OCI-LY7 (cell line): ENCODE data around the gene ZFP36L2. TPM values are rescaled to one million over a fixed set of nuclear protein-coding genes. Genes with fewer than 3 reads are reported as not detected.

ENCODE experiments used
- BruUV-seq: library from RNA; stranded (reverse); fragments of 400-500 nt; replicated peaks from 2 replicates; lab custom pipeline; 2021; lab: Mats Ljungman, UMichigan
- CTCF ChIA-PET: fragments of 300-600 bp; sonication (Branson Sonifier 250); formaldehyde crosslinking; loops from one replicate; lab custom pipeline; 2022; ENCODE audit warnings: antibody characterized with exemption; ENCODE audit not compliant: unreplicated experiment; lab: Charles Lee
- POLR2A ChIA-PET: fragments of 300-600 bp; sonication (Branson Sonifier 250); formaldehyde crosslinking; loops from one replicate; lab custom pipeline; 2022; ENCODE audit warnings: antibody characterized with exemption; lab: Charles Lee
- DNase-seq: peaks from one replicate; pipeline ENCODE4 v3.0.0-alpha.2; 2015; ENCODE audit warnings: low spot score
- H2AFZ ChIP-seq: fragments of 200-600 bp; sonication (generic), shearing (Covaris generic); 2 replicates; pipeline ENCODE4 v1.6.1; 2014; ENCODE audit warnings: mild to moderate bottlenecking, antibody characterized with exemption, low read length, moderate library complexity
- H3K27ac ChIP-seq: fragments of 200-600 bp; sonication (generic); 2 replicates; pipeline ENCODE4 v1.5.1; 2014; ENCODE audit warnings: mixed run types, low read depth, mild to moderate bottlenecking, moderate library complexity, low read length, inconsistent platforms; ENCODE audit not compliant: poor library complexity, severe bottlenecking
- H3K36me3 ChIP-seq: fragments of 200-600 bp; sonication (generic); 2 replicates; pipeline ENCODE4 v1.6.1; 2014; ENCODE audit warnings: mild to moderate bottlenecking, antibody characterized with exemption, low read length, moderate library complexity, mixed read lengths; ENCODE audit not compliant: insufficient read depth
- H3K4me1 ChIP-seq: fragments of 200-600 bp; sonication (generic); 2 replicates; pipeline ENCODE4 v1.5.1; 2014; ENCODE audit warnings: mild to moderate bottlenecking, low read length; ENCODE audit not compliant: insufficient read depth, poor library complexity, severe bottlenecking
- H3K4me2 ChIP-seq: fragments of 200-600 bp; sonication (generic); 2 replicates; pipeline ENCODE4 v1.6.1; 2014; ENCODE audit warnings: mild to moderate bottlenecking, low read length
- H3K4me3 ChIP-seq: fragments of 200-600 bp; sonication (generic); 2 replicates; pipeline ENCODE4 v1.5.1; 2014; ENCODE audit warnings: mild to moderate bottlenecking, low read depth, low read length; ENCODE audit not compliant: poor library complexity, severe bottlenecking
- H3K79me2 ChIP-seq: fragments of 200-600 bp; sonication (generic); 2 replicates; pipeline ENCODE4 v1.6.1; 2016; ENCODE audit warnings: low read depth, mild to moderate bottlenecking, low read length, moderate library complexity, mixed read lengths; ENCODE audit not compliant: insufficient read depth
- H3K9me2 ChIP-seq: fragments of 200-600 bp; sonication (generic); 2 replicates; pipeline ENCODE4 v1.6.1; 2016; ENCODE audit warnings: mild to moderate bottlenecking, low read length, mixed read lengths; ENCODE audit not compliant: insufficient read depth
- H3K9me3 ChIP-seq: fragments of 200-600 bp; sonication (generic); 2 replicates; pipeline ENCODE4 v1.6.1; 2014; ENCODE audit warnings: mild to moderate bottlenecking, mixed run types, low read length, mixed read lengths
- H4K20me1 ChIP-seq: fragments of 200-600 bp; sonication (generic); 2 replicates; pipeline ENCODE4 v1.6.1; 2014; ENCODE audit warnings: mild to moderate bottlenecking, antibody characterized with exemption, low read length, moderate library complexity, mixed read lengths; ENCODE audit not compliant: insufficient read depth
- CTCF ChIP-seq: fragments of 200-600 bp; sonication (generic); conservative IDR thresholded peaks from 2 replicates; pipeline ENCODE4 v1.5.1; 2014; ENCODE audit warnings: mild to moderate bottlenecking, antibody characterized with exemption, low read length, moderate library complexity, mixed read lengths
- EZH2phosphoT487 ChIP-seq: fragments of 200-600 bp; sonication (generic); IDR thresholded peaks from 2 replicates; pipeline ENCODE4 v1.6.1; 2018; ENCODE audit warnings: low read depth, borderline replicate concordance, mild to moderate bottlenecking, mixed run types, antibody characterized with exemption, low read length, moderate library complexity, mixed read lengths
- intact Hi-C: fragments of 100-400 bp; cut with micrococcal nuclease; formaldehyde crosslinking; loops from one replicate; pipeline ENCODE4 v1.10.0; 2022; ENCODE audit not compliant: unreplicated experiment
- total RNA-seq, 2 experiments: library from RNA; depleted of rRNA in 1 of 2; stranded (reverse); fragments of >200 nt in 1 of 2; shearing (Covaris generic) in 1 of 2; gene quantifications; 2 replicates each; pipeline ENCODE4 v1.2.3, GENCODE V29; 2014 to 2022

The ZFP36L2 gene
- total RNA-seq, 2 experiments from 2014 or later, result 6.8 to 37.2 TPM

- H3K9me3 ChIP-seq, result no peaks in the 10 kb centered on the region
- H3K27ac ChIP-seq, result peak overlapping the region; percentile 84
- TF ChIP-seq EZH2phosphoT487, result no peak
- TF ChIP-seq CTCF, result no peak
- peaks cover 4% of the 10 kb centered on the region; the same call in 1 of the 2 replicates for H4K20me1 ChIP-seq
- H3K79me2 ChIP-seq, result peaks cover 28% of the 10 kb centered on the region
- H3K4me2 ChIP-seq, result peak overlapping the region; percentile 81
- H3K4me1 ChIP-seq, result peaks cover 66% of the 10 kb centered on the region
- intact Hi-C loops, result loop anchor here (2.0 to 5.0 kb wide), 2 partner anchors 254 to 401 kb away; no protein-coding TSS in a partner anchor
- ChIA-PET CTCF (interaction anchor here (1.1 to 5.5 kb wide), 8 partner anchors 10 to 293 kb away, joined by 3 to 30 read pairs (median 6); no protein-coding TSS in a partner anchor), POLR2A (interaction anchor here (0.5 to 3.6 kb wide), 10 partner anchors 8 to 300 kb away, joined by 3 to 50 read pairs (median 5); no protein-coding TSS in a partner anchor)
- peak overlapping the region; percentile 89 for H3K4me3 ChIP-seq
- peaks cover 28% of the 10 kb centered on the region for H3K36me3 ChIP-seq
- BruUV-seq, result TSS peak; percentile 43
- no peak overlapping the region for H2AFZ ChIP-seq
- no peaks in the 10 kb centered on the region for H3K9me2 ChIP-seq
- DNase-seq, result peak; percentile 33
Measured at GRCh38 chr2:43228321-43228751, 1.9 kb upstream of the ZFP36L2 start.

- no peaks in the 10 kb centered on the region for H3K9me3 ChIP-seq
- peaks cover 66% of the 10 kb centered on the region for H3K4me1 ChIP-seq
- peak overlapping the region; percentile 84 for H3K27ac ChIP-seq
- no peak overlapping the region for H2AFZ ChIP-seq
- H3K4me3 ChIP-seq, result peak overlapping the region; percentile 89
- intact Hi-C loops, result loop anchor here (1.0 to 5.0 kb wide), 3 partner anchors 204 to 401 kb away; no protein-coding TSS in a partner anchor
- peaks cover 33% of the 10 kb centered on the region for H3K36me3 ChIP-seq
- ChIA-PET CTCF (interaction anchor here (0.6 to 5.5 kb wide), 6 partner anchors 36 to 280 kb away, joined by 3 to 30 read pairs (median 12); no protein-coding TSS in a partner anchor), POLR2A (interaction anchor here (0.5 to 3.6 kb wide), 7 partner anchors 10 to 258 kb away, joined by 3 to 50 read pairs (median 5); no protein-coding TSS in a partner anchor)
- H3K9me2 ChIP-seq, result no peaks in the 10 kb centered on the region
- H3K4me2 ChIP-seq, result peak overlapping the region; percentile 81
- H4K20me1 ChIP-seq, result peaks cover 4% of the 10 kb centered on the region; the same call in 1 of the 2 replicates
- no peak for DNase-seq
- BruUV-seq, result no TSS peak
- peaks cover 33% of the 10 kb centered on the region for H3K79me2 ChIP-seq
- TF ChIP-seq EZH2phosphoT487 (no peak), CTCF (no peak; the same call in 1 of the 2 replicates)
Measured at GRCh38 chr2:43227830-43228281, 1.4 kb upstream of the ZFP36L2 start.
